PFSK-1 (cell line): Measurements from ENCODE around the gene HHATL.

Experiments used
- POLR2AphosphoS5 ChIP-seq: IDR thresholded peaks from 2 replicates; pipeline ENCODE4 v1.6.1; 2012; ENCODE audit warnings: low read depth, mild to moderate bottlenecking, control low read depth, low read length, moderate library complexity
- REST ChIP-seq, 2 experiments: IDR thresholded peaks; 2 replicates each; pipeline versions ENCODE4 v1.6.1 to v1.8.0; 2011 to 2012; ENCODE audit warnings: low read depth in 2 of 2, low read length in 2 of 2, control low read depth in 1 of 2, inconsistent platforms in 1 of 2, mild to moderate bottlenecking in 1 of 2, moderate library complexity in 1 of 2; ENCODE audit not compliant: insufficient read depth in 1 of 2
- SIN3A ChIP-seq: IDR thresholded peaks from 2 replicates; pipeline ENCODE4 v1.6.1; 2012; ENCODE audit warnings: mild to moderate bottlenecking, low read length, moderate library complexity, borderline replicate concordance; ENCODE audit not compliant: insufficient read depth
- TAF1 ChIP-seq: IDR thresholded peaks from 2 replicates; pipeline ENCODE4 v1.6.1; 2012; ENCODE audit warnings: low read length, control low read depth, borderline replicate concordance; ENCODE audit not compliant: insufficient read depth

GRCh38 chr3:42659451-42660130 is 43.0 kb downstream of the HHATL start:
- TF ChIP-seq TAF1 (no peak), REST (IDR thresholded peaks at IDR 0.05; ENCODE audit: insufficient read depth in 1 of 2, low read depth in 2 of 2, low read length in 2 of 2) (no peak), POLR2AphosphoS5 (no peak), SIN3A (no peak)
